NCI-H2196 (cell line): Measurements from ENCODE around the gene SNAP25.

ENCODE experiments used
- DNase-seq: peaks from one replicate; lab custom pipeline; 2025; ENCODE audit not compliant: unreplicated experiment; lab: John Stamatoyannopoulos, UW

The SNAP25 gene

DNA sequence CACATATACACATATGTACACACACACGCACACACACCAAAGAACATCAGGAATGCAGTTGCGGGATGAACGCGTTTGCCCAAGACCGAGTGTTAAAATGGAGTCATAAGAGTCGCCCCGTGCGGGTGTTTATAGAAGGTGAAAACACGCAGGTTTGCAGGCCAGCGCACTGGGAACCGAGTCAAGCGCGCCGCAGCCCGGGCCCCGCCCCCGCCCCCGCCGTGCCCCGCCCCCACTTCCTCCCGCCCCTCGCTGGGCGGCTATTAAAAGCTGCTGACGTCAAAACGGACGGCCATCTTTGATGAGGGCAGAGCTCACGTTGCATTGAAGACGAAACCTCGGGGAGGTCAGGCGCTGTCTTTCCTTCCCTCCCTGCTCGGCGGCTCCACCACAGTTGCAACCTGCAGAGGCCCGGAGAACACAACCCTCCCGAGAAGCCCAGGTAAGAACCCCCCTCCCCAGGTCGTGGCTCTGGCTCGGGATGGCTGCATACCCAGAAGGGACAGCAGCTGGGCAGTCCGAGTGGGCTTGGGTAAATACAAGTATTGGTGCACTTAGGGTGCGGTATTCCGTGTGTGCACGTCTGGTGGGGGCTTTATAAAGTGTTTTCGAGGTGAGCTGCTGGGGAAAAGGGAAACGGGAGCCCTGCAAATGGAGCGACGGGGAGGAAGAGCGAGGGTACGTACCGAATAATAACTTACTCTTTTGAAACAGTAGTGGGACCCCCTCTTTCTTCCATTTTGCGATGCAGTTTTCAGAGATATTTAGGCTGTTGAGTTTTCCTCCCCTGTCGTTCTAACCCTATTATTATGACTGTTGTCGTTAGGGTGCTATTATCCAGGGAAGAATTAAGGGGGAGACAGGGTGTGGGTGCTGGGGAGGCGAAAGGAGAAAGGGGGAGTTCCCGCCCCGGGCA lies at the start of gene SNAP25:
TSS of gene SNAP25 (plus strand) at position 295 of the 916 bp plus-strand sequence. CDS start 56,662 bp downstream, outside the sequence.
- peak; percentile 93 for DNase-seq

- no peak for DNase-seq
Measured at GRCh38 chr20:10169752-10170151, 48.9 kb upstream of the SNAP25 start.

DNA sequence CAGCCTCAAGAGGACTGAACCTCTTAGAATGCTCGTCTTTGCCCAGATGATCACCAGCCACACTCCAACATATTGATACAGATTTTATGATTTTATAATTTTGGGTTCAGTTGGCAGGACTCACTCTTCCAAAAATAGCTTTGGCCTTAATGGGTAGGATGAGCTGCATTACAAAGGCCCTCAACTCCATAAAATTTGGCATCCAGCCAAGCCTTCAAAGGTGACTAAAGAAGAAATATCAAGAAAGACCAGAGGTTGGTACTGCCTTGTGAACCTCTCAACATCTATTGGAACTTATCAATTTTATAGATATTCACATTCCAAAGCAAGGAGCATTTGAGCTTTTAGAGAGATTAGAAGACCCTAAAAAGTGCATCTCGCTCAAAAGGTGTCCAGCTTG lies 48.4 kb upstream of the SNAP25 start:
- DNase-seq = peak; percentile 12

GRCh38 chr20:10171864-10172751 lies 46.5 kb upstream of the SNAP25 start:
- no peak for DNase-seq

- no peak for DNase-seq
Measured at GRCh38 chr20:10172998-10173655, 45.5 kb upstream of the SNAP25 start.

DNA sequence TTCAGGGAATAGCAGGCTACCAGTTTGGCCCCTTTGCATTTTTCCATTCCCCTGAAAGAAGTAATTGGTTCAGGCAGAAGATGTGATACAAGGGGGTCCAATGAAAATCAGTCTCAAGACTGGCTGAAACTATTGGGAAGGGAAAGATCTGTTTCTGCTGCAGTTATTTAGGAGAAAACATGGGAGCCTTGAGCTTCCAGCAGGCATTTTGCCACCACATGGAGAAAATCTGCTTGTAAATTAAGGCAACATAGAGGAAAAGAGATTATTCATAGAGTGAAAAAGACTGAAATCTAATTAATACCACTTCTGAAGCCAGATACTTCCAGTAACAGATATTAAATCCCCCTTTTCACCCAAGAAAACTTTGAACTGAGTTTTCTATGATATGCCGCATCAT lies 44.2 kb upstream of the SNAP25 start:
- no peak for DNase-seq

DNA sequence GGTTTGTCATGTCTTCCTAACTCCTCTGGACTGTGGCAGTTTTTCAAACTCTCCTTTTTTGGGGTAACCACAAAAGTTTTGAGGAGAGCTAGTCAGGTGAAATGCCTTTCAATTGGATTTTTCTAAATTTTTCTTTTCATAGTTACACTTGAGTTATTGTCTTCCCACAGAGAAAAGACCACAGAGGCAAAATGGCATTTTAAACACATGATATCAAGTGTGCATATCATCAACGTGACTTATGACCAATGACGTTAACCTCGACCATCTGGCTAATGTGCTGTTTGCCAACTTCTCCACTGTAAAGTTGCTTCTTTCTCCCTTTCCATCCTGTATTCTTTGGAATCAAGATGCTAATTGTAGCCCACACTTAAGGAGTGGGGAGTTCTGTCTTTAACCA lies 41.3 kb upstream of the SNAP25 start:
- no peak for DNase-seq

GRCh38 chr20:10178091-10178490 lies 40.5 kb upstream of the SNAP25 start:
- DNase-seq = no peak

- DNase-seq = no peak
Measured at GRCh38 chr20:10178727-10179313, 39.8 kb upstream of the SNAP25 start.

DNA sequence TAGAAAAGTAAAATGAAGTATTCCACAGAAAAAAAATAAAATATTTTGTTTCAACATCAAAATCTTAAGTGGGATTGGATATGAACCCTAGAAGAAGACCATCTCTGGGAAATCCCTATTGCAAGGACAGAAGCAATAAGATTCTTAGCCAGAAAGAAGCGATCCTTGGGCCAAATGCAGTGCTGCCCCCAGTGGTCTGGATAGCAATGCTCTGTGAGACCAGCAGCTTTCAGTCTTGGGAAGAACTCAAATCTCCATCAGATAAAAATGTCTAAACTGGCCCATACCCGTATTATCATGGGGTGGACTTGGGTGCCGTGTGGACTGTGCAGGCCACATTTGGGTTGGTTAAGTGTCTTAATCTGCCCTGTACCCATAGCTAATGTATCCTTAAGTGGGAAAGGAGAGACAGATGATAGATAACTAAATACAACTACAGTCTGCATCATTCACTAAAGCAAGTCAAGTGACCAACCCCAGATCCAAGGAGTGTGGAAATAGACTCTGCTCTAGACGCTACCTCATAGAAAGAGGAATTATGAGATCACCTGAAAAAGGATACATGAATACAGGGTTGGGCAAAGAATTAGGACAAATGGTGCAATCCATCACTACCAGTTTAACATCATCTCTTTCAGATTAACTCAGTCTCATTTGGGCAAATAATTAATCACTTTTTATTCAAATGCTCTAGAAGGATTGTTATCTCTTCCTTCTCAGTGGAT lies 38.9 kb upstream of the SNAP25 start:
- no peak for DNase-seq

GRCh38 chr20:10180651-10181235 lies 37.9 kb upstream of the SNAP25 start:
- DNase-seq = no peak

DNA sequence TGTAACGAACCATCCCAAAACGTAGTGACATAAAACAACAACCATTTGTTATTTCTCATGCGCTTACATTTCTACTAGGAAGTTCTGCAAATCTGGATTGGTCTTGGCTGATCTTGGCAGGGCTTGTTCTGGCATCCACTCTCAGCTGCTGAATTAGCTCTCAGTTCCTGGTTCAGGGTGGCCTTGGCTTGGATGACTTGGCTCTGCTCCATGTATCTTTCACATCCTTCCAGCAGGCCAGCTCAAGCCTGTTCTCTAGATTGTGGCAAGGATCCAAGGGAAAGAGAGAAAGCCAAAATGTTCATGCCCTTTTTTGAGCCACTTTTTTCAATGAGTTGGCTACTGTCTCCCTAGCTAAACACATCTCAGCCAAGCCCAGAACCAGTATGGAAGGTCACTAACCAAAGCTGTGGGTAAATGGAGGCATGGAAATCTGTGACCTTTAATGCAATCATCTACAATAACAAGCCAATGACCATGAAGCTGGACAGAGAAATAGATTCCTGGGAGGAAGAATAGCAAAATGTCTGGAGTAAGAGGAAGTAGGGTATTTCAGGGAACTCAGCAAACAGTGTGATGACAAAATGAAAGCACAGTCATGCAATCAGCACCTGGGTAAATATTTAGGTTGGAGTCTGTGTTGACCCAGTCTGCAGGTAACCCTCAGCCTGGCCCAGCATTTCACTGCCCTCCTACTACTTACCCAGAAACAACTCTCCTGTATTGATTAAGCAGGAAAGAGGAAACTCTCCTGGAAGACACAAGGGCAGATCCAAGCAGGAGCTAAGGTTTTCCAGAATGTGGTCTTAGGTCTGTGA lies 32.7 kb upstream of the SNAP25 start:
- peak; percentile 85 for DNase-seq

DNA sequence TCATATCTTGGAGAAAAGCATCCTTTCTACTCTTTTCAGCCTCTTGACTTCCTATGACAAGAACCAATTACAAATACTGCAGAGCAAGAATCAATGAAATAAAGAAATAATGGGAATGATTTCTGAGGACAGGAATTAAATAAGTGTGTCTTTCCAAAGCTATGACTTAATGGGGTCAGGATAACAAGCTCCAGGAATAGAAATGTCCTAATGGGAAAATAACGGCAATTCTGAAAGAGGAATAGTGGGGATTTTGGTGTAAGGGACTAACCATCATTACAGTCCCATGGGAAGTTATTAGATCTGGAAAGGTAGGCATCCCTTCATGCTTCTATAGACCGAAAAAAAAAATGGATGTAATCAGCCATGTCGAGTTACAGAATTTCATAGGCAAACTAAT lies 28.2 kb upstream of the SNAP25 start:
- no peak for DNase-seq

DNA sequence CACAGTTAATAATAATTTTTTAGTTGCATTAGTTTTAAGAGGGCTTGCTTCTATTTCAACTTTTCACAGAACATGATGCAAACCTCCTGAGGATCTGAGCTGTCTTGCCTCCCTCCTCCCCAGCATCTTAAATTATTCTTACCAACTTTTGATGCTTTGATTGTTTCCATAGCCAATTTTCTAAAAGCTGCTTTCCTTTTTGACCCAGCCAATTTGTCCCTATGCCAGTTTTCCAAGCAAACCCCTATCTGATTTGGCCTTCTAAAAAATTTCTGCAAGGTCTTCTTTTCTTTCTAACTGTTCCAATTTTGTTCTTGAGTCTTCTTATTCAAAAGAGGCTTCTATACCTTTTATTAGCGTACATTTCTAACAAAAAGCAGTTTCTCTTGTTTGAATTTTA lies 26.5 kb upstream of the SNAP25 start:
- DNase-seq = no peak

DNA sequence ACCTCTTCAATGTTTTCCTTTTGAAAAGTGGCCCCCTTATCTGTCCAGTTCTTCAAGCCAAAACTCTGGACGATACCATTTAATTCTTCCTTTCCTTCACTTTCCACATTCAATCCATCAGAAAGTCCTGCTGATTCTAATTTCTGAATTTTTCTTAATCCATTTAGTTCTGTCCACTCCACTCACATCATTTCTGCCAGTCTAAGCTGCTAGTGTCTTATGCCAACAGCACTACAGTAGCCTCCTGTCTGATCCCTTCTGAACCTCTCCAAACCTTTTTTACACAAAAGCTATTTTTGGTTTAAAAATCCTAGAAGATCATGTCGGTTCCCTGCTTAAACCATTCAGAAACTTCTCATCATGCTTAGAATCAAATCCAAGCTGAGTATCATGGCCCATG lies 24.5 kb upstream of the SNAP25 start:
- DNase-seq = no peak

DNA sequence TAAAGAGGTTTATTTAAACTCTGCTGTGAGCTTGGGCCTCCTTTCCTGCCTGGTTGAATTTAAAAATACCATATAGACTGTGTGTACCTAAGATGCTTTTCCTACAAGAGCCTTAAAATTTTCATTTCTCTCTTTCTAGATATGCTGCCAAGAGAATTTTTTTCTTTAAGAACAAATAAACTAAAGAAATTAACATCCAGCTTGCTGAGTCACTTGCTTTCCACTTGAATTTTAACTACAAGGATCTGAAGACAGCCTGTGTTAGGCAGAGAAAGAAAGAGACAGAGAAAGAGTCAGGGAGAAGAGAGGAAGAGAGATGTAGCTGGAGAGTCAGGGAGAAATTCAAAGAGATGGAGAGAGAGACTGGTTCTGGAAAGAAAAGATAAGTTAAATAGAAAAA lies 18.3 kb upstream of the SNAP25 start:
- DNase-seq = no peak

DNA sequence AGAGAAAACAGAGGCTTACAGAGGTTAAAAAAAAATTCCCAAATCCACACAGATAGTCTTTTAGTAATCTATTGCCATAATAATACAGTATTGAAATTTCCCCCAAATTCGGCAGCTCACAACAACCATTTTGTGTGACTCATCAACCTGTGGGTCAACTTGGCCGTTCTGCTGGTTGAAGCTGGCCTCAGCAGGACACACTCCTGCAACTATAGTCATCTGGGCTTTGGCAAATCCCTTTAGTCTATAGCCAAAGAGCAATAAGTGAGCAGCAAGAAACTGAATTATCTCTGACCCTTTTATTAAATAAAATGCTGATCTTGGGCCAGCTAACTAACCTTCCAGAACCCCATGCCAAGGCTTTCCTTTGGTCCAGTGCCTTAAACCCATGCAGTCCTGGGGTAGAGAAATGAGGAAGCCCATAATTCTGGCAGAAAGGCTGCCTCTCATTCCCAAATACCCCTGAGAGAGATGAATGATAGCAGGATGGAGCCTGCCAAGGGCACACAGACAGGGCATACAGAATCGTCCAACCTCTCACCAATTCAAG lies 17.2 kb upstream of the SNAP25 start:
- no peak for DNase-seq

DNA sequence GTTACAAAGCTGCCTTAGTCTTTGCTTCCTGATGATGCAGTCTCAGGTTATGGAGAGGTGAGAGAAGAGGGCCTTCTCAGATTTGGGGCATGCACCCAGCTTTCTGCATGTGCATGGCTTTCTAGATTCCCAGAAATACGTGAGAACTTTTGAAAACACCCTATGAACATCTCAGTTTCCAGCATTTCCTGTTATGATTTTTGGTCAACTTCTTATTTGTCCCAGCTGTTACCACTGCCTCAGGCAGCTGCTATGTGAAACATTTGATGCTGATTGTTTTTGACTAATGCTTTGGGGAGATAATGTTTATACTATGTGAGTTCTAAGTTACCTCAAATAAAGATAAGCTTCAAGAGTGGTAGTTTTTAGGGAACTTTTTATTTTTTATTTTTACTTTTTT lies 9.5 kb upstream of the SNAP25 start:
- DNase-seq = no peak

DNA sequence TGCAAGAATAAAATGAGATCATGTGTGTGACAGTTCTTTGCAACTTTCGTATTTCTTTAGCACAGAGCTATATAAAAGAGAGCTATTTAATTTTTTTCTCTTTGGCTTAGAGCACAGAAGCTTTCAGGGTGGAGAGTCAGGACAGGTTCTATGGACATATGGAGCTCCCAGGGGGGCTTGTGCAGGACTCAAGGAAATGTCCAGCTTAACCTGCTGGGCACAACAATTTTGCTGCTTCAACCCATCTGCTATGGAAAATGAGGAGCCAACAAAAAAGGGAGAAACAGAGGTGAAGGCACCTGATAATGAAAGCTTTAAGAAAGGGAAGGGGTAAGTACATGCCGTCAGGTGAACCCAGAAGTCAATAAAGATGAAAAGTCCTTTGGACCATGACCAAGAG lies 5.1 kb upstream of the SNAP25 start:
- no peak for DNase-seq
